Skeletal muscle tissue (tissue), 4 donors: ENCODE data around the gene CHAT. TPM values are rescaled to one million over a fixed set of nuclear protein-coding genes. Genes with fewer than 3 reads are reported as not detected.

Experiments
- H3K27ac ChIP-seq: one replicate; pipeline ENCODE4 v1.7.0; 2013; ENCODE audit warnings: mild to moderate bottlenecking, low read depth, low read length, inconsistent platforms
- H3K27me3 ChIP-seq, 3 donors: one replicate each; pipeline ENCODE4 v1.7.0; 2013; ENCODE audit warnings: low read length in 3 of 3; ENCODE audit not compliant: control insufficient read depth in 3 of 3, insufficient read depth in 3 of 3
- H3K36me3 ChIP-seq, 3 donors: one replicate each; pipeline ENCODE4 v1.7.0; 2013; ENCODE audit warnings: low read length in 3 of 3; ENCODE audit not compliant: control insufficient read depth in 3 of 3, insufficient read depth in 3 of 3
- H3K4me1 ChIP-seq, 3 donors: one replicate each; pipeline ENCODE4 v1.7.0; 2013; ENCODE audit warnings: low read length in 3 of 3, mild to moderate bottlenecking in 3 of 3; ENCODE audit not compliant: control insufficient read depth in 3 of 3, insufficient read depth in 3 of 3
- H3K4me3 ChIP-seq, 3 donors: one replicate each; pipeline ENCODE4 v1.7.0; 2013; ENCODE audit warnings: low read length in 3 of 3
- H3K9ac ChIP-seq, 3 donors: one replicate each; pipeline ENCODE4 v1.7.0; 2013; ENCODE audit warnings: low read length in 3 of 3, mild to moderate bottlenecking in 3 of 3, moderate library complexity in 2 of 3, low read depth in 1 of 3
- H3K9me3 ChIP-seq, 3 donors: one replicate each; pipeline ENCODE4 v1.7.0; 2013; ENCODE audit warnings: low read length in 3 of 3; ENCODE audit not compliant: control insufficient read depth in 3 of 3
- total RNA-seq: library from RNA; depleted of rRNA; stranded (reverse); fragments of >200 nt; gene quantifications from one replicate; pipeline ENCODE4 v1.2.3, GENCODE V29; 2014
- donor health status: Osteomylitis.

Gene CHAT
- total RNA-seq, 1 donor from 2014 or later: not detected

DNA sequence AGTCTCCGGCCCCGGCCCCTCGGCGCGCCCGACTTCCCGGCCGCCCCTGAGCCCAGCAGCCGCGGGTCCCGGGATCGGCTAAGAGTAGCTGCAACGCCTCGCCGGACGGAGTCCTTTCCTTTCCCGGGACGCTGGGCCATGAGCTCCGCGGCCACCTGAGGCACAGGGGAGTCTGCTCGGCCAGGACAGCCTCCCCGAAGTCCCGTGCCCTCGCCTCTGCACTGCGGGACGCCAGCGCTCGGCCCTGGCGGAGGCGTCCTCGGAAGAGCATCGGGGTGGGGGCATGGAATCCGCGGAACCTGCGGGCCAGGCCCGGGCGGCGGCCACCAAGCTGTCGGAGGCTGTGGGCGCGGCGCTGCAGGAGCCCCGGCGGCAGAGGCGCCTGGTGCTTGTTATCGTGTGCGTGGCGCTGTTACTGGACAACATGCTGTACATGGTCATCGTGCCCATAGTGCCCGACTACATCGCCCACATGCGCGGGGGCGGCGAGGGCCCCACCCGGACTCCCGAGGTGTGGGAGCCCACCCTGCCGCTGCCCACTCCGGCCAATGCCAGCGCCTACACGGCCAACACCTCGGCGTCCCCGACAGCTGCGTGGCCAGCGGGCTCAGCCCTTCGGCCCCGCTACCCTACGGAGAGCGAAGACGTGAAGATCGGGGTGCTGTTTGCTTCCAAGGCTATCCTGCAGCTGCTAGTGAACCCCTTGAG, 3.2 kb upstream of the CHAT start:
- Histone ChIP-seq H3K36me3 (no peaks in the 10 kb centered on the region), H3K4me3 (no peak overlapping the region), H3K9ac (no peak overlapping the region), H3K4me1 (peaks cover 6 to 18% (median 10%) of the 10 kb centered on the region in 3 donors), H3K27me3 (peaks cover 76 to 80% (median 78%) of the 10 kb centered on the region in 3 donors), H3K27ac (no peak overlapping the region), H3K9me3 (no peaks in the 10 kb centered on the region)

DNA sequence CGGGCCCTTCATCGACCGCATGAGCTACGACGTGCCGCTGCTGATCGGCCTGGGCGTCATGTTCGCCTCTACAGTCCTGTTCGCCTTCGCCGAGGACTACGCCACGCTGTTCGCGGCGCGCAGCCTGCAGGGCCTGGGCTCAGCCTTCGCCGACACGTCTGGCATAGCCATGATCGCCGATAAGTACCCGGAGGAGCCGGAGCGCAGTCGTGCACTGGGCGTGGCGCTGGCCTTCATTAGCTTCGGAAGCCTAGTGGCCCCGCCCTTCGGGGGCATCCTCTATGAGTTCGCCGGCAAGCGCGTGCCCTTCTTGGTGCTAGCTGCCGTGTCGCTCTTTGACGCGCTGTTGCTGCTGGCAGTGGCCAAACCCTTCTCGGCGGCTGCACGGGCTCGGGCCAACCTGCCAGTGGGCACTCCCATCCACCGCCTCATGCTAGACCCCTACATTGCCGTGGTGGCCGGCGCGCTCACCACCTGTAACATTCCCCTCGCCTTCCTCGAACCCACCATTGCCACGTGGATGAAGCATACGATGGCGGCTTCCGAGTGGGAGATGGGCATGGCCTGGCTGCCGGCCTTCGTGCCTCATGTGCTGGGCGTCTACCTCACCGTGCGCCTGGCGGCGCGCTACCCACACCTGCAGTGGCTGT, 2.5 kb upstream of the CHAT start:
- no peak overlapping the region for H3K9ac ChIP-seq
- H3K4me3 ChIP-seq: no peak overlapping the region

GRCh38 chr10:49611816-49612512, 1.9 kb upstream of the CHAT start:
- H3K4me1 ChIP-seq: peaks cover 6 to 18% (median 10%) of the 10 kb centered on the region in 3 donors
- H3K36me3 ChIP-seq: no peaks in the 10 kb centered on the region
- H3K27ac ChIP-seq: no peak overlapping the region
- no peak overlapping the region for H3K9ac ChIP-seq
- no peaks in the 10 kb centered on the region for H3K9me3 ChIP-seq
- peaks cover 88 to 90% (median 89%) of the 10 kb centered on the region in 3 donors for H3K27me3 ChIP-seq
- no peak overlapping the region for H3K4me3 ChIP-seq

More for the DNA sequence above, 2.5 kb upstream of the CHAT start:
- no peak overlapping the region for H3K27ac ChIP-seq
- H3K4me1 ChIP-seq: peaks cover 6 to 18% (median 10%) of the 10 kb centered on the region in 3 donors
- H3K9me3 ChIP-seq: no peaks in the 10 kb centered on the region
- H3K27me3 ChIP-seq: peaks cover 83 to 86% (median 83%) of the 10 kb centered on the region in 3 donors
- H3K36me3 ChIP-seq: no peaks in the 10 kb centered on the region

- H3K9me3 ChIP-seq: no peaks in the 10 kb centered on the region
- peaks cover 86 to 90% (median 89%) of the 10 kb centered on the region in 3 donors for H3K27me3 ChIP-seq
- H3K4me1 ChIP-seq: peaks cover 6 to 18% (median 10%) of the 10 kb centered on the region in 3 donors
Measured at GRCh38 chr10:49612513-49613164, 1.2 kb upstream of the CHAT start.

GRCh38 chr10:49613165-49613881, 514 bp upstream of the CHAT start:
- Histone ChIP-seq H3K9me3 (no peaks in the 10 kb centered on the region), H3K27ac (no peak overlapping the region), H3K36me3 (no peaks in the 10 kb centered on the region), H3K27me3 (peaks cover 85 to 89% (median 89%) of the 10 kb centered on the region in 3 donors), H3K4me3 (no peak overlapping the region), H3K4me1 (peaks cover 6 to 18% (median 10%) of the 10 kb centered on the region in 3 donors), H3K9ac (no peak overlapping the region)

More at GRCh38 chr10:49612513-49613164, 1.2 kb upstream of the CHAT start:
- Histone ChIP-seq H3K36me3 (no peaks in the 10 kb centered on the region), H3K27ac (no peak overlapping the region), H3K9ac (no peak overlapping the region), H3K4me3 (no peak overlapping the region)

DNA sequence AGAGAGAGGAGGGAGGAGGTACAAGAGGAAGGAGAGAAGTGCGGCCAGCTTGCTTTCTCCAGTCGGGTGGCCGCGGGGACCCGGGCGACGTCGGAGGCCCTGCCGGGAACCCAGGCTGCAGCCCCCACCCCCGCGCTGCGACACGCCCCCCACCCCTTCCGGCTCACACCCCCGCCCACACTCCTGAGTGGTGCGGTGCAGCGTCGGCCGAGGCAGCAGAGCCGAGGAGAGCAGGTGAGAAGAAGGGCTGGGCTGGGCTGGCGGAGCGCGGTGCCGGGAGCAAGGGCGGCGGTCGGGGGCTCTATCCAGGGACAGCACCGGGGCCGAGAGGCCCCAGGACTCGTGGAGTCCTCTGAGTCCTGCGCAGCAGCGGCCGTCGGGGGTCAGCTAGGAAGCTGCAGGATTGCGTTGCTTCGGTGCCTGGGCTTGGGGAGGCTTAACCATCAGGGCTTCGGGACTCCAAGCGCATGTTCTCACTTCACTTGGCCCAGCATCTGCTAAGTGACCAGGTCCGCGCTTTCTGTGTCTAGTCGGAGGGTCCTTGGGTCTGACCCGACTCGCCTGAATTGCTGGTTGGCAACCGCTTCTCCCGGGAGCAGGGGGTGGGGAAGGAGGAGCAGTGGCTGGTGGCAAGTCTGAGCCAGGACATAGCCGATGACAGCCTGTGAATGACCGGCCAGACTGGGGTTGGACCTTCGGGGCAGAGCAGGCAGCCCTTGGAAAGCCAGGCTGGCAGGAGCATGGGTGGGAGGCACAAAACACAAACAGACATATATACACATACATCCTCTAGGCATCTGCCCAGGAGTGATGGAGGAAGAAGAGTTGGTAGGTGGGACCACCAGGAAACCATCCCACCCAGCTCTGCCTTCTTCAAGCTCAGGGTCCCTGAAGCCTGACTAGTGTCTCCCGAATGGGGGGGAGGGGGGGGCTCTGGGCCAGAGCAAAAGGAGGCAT, 683 bp downstream of the CHAT start:
- H3K36me3 ChIP-seq: no peaks in the 10 kb centered on the region
- H3K9me3 ChIP-seq: no peaks in the 10 kb centered on the region
- H3K27ac ChIP-seq: no peak overlapping the region
- no peak overlapping the region for H3K9ac ChIP-seq
- peaks cover 79 to 85% (median 82%) of the 10 kb centered on the region in 3 donors for H3K27me3 ChIP-seq
- peaks cover 6 to 18% (median 10%) of the 10 kb centered on the region in 3 donors for H3K4me1 ChIP-seq
- H3K4me3 ChIP-seq: no peak overlapping the region

GRCh38 chr10:49615213-49615612, 1.4 kb downstream of the CHAT start:
- peaks cover 83 to 88% (median 84%) of the 10 kb centered on the region in 3 donors for H3K27me3 ChIP-seq
- no peak overlapping the region for H3K27ac ChIP-seq
- peaks cover 6 to 18% (median 10%) of the 10 kb centered on the region in 3 donors for H3K4me1 ChIP-seq
- H3K4me3 ChIP-seq: no peak overlapping the region
- no peak overlapping the region for H3K9ac ChIP-seq
- H3K36me3 ChIP-seq: no peaks in the 10 kb centered on the region
- H3K9me3 ChIP-seq: no peaks in the 10 kb centered on the region

GRCh38 chr10:49615721-49616120, 1.9 kb downstream of the CHAT start:
- no peak overlapping the region for H3K4me3 ChIP-seq
- H3K36me3 ChIP-seq: no peaks in the 10 kb centered on the region
- peaks cover 82 to 85% (median 84%) of the 10 kb centered on the region in 3 donors for H3K27me3 ChIP-seq
- H3K27ac ChIP-seq: no peak overlapping the region
- H3K4me1 ChIP-seq: peaks cover 6 to 18% (median 7%) of the 10 kb centered on the region in 3 donors
- no peaks in the 10 kb centered on the region for H3K9me3 ChIP-seq
- no peak overlapping the region for H3K9ac ChIP-seq
